HEK293T (cell line): Measurements from ENCODE around the gene BNIPL.

ENCODE experiments used
- ARNT ChIP-seq: fragments of 450-650 bp; IDR thresholded peaks from 2 replicates; pipeline ENCODE4 v1.6.1; 2017; ENCODE audit warnings: mild to moderate bottlenecking
- CTBP1 ChIP-seq: fragments of 450-650 bp; IDR thresholded peaks from 2 replicates; pipeline ENCODE4 v1.6.1; 2016; ENCODE audit warnings: borderline replicate concordance
- ELF4 ChIP-seq: fragments of 450-650 bp; IDR thresholded peaks from 2 replicates; pipeline ENCODE4 v1.6.1; 2017; ENCODE audit warnings: antibody characterized with exemption
- FOXK2 ChIP-seq: fragments of 450-650 bp; IDR thresholded peaks from 2 replicates; pipeline ENCODE4 v1.6.1; 2016; ENCODE audit warnings: mild to moderate bottlenecking
- FOXM1 ChIP-seq: fragments of 450-650 bp; IDR thresholded peaks from 2 replicates; pipeline ENCODE4 v1.6.1; 2017; ENCODE audit warnings: mild to moderate bottlenecking, borderline replicate concordance
- HDGF ChIP-seq: fragments of 450-650 bp; IDR thresholded peaks from 2 replicates; pipeline ENCODE4 v1.6.1; 2017; ENCODE audit warnings: antibody characterized with exemption, borderline replicate concordance
- LEF1 ChIP-seq: fragments of 450-650 bp; IDR thresholded peaks from 2 replicates; pipeline ENCODE4 v1.6.1; 2017; ENCODE audit warnings: mild to moderate bottlenecking, borderline replicate concordance
- NFRKB ChIP-seq: fragments of 450-650 bp; IDR thresholded peaks from 2 replicates; pipeline ENCODE4 v1.6.1; 2016; ENCODE audit warnings: mild to moderate bottlenecking, moderate library complexity
- PKNOX1 ChIP-seq: fragments of 450-650 bp; IDR thresholded peaks from 2 replicates; pipeline ENCODE4 v1.6.1; 2016
- SP1 ChIP-seq: fragments of 450-650 bp; IDR thresholded peaks from 2 replicates; pipeline ENCODE4 v1.6.1; 2017
- SUZ12 ChIP-seq: fragments of 450-650 bp; IDR thresholded peaks from 2 replicates; pipeline ENCODE4 v1.6.1; 2016; ENCODE audit warnings: mild to moderate bottlenecking
- TARDBP ChIP-seq: fragments of 450-650 bp; IDR thresholded peaks from 2 replicates; pipeline ENCODE4 v1.6.1; 2016
- ZNF384 ChIP-seq: fragments of 450-650 bp; IDR thresholded peaks from 2 replicates; pipeline ENCODE4 v1.6.1; 2016

GRCh38 chr1:151051356-151052009 is 15.1 kb downstream of the BNIPL start:
- TF ChIP-seq ZNF384 = 0 out of 2 replicates have a peak, but pooled peaks have one; percentile 25
- TF ChIP-seq NFRKB = no peak
- no peak for TF ChIP-seq FOXK2
- no peak for TF ChIP-seq SUZ12
- no peak for TF ChIP-seq HDGF
- no peak for TF ChIP-seq PKNOX1
- no peak for TF ChIP-seq SP1
- no peak for TF ChIP-seq ARNT
- TF ChIP-seq CTBP1 = no peak
- no peak for TF ChIP-seq LEF1
- TF ChIP-seq TARDBP = no peak
- TF ChIP-seq FOXM1 = no peak
- TF ChIP-seq ELF4 = no peak
